NB4 (cell line): Measurements from ENCODE around the gene PDE11A.

Experiments
- MYC ChIP-seq: IDR thresholded peaks from 2 replicates; pipeline ENCODE4 v1.6.1; 2011; ENCODE audit warnings: low read depth, low read length
- POLR2A ChIP-seq: IDR thresholded peaks from 2 replicates; pipeline ENCODE4 v1.6.1; 2011; ENCODE audit warnings: mild to moderate bottlenecking; ENCODE audit not compliant: insufficient read length; ENCODE audit errors: extremely low read depth
- TF ChIP-seq, protein P1 (sequence below): IDR thresholded peaks from one replicate; pipeline ENCODE4 v1.5.1; 2012; ENCODE audit warnings: low read depth, low read length
- TF ChIP-seq, protein P2 (sequence below): IDR thresholded peaks from 2 replicates; pipeline ENCODE4 v1.6.1; 2011; ENCODE audit warnings: low read depth, low read length

DNA sequence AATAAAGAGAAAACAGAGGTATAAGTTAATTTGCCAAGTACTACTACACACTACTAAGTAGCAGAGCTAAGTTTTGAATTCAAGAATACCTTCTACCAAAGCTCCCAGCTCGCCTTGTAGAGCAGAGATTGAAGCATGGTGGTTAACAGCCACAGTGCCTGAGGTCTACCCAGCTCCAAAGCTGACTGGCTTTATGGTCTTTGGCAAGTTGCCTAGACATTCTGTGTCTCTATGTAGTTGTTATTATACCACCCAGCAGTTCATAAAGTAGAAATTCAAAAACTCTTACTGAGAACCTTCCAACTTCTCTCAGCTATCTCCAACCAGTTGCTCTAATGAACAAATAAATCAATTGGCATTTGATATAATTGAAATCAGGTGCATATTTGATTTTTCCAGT is 87.8 kb downstream of the PDE11A start:
- TF ChIP-seq, protein P1, sequence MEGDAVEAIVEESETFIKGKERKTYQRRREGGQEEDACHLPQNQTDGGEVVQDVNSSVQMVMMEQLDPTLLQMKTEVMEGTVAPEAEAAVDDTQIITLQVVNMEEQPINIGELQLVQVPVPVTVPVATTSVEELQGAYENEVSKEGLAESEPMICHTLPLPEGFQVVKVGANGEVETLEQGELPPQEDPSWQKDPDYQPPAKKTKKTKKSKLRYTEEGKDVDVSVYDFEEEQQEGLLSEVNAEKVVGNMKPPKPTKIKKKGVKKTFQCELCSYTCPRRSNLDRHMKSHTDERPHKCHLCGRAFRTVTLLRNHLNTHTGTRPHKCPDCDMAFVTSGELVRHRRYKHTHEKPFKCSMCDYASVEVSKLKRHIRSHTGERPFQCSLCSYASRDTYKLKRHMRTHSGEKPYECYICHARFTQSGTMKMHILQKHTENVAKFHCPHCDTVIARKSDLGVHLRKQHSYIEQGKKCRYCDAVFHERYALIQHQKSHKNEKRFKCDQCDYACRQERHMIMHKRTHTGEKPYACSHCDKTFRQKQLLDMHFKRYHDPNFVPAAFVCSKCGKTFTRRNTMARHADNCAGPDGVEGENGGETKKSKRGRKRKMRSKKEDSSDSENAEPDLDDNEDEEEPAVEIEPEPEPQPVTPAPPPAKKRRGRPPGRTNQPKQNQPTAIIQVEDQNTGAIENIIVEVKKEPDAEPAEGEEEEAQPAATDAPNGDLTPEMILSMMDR, result no peak
- TF ChIP-seq POLR2A (no peak), MYC (no peak)
- TF ChIP-seq, protein P2, sequence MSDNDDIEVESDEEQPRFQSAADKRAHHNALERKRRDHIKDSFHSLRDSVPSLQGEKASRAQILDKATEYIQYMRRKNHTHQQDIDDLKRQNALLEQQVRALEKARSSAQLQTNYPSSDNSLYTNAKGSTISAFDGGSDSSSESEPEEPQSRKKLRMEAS, result no peak
